ENCODE results near the gene HTR6. TPM values are rescaled to one million over a fixed set of nuclear protein-coding genes. Genes with fewer than 3 reads are reported as not detected.

The HTR6 gene
- total RNA-seq, 1 donor from 2014 or later = not detected

- no peak overlapping the region for H3K4me3 ChIP-seq (ENCODE audit: low read depth, low read length)
- no peaks in the 10 kb centered on the region for H3K27me3 ChIP-seq (ENCODE audit: control insufficient read depth, insufficient read depth, low read length)
- TF ChIP-seq CTCF (IDR thresholded peaks at IDR 0.05; ENCODE audit: insufficient read depth, low read length, poor library complexity, severe bottlenecking) = no peak
- H3K36me3 ChIP-seq (ENCODE audit: control insufficient read depth, insufficient read depth, low read length) = no peaks in the 10 kb centered on the region
- no peak for DNase-seq (ENCODE audit: low read depth)
Observed at GRCh38 chr1:19639999-19640362, 24.7 kb upstream of the HTR6 start.

- no peak for DNase-seq (ENCODE audit: low read depth)
- H3K27me3 ChIP-seq (ENCODE audit: control insufficient read depth, insufficient read depth, low read length) = no peaks in the 10 kb centered on the region
- H3K36me3 ChIP-seq (ENCODE audit: control insufficient read depth, insufficient read depth, low read length) = no peaks in the 10 kb centered on the region
- peak; percentile 20 for TF ChIP-seq CTCF (IDR thresholded peaks at IDR 0.05; ENCODE audit: insufficient read depth, low read length, poor library complexity, severe bottlenecking)
- H3K4me3 ChIP-seq (ENCODE audit: low read depth, low read length) = no peak overlapping the region
Observed at GRCh38 chr1:19640363-19641316, 24.0 kb upstream of the HTR6 start.

- H3K36me3 ChIP-seq (ENCODE audit: control insufficient read depth, insufficient read depth, low read length) = no peaks in the 10 kb centered on the region
- H3K27me3 ChIP-seq (ENCODE audit: control insufficient read depth, insufficient read depth, low read length) = no peaks in the 10 kb centered on the region
- DNase-seq (ENCODE audit: low read depth) = no peak
- TF ChIP-seq CTCF (IDR thresholded peaks at IDR 0.05; ENCODE audit: insufficient read depth, low read length, poor library complexity, severe bottlenecking) = peak; percentile 17
- no peak overlapping the region for H3K4me3 ChIP-seq (ENCODE audit: low read depth, low read length)
Observed at GRCh38 chr1:19643121-19643520, 21.6 kb upstream of the HTR6 start.

GRCh38 chr1:19643602-19644394 lies 20.9 kb upstream of the HTR6 start, which contains the start of gene NBL1:
Gene NBL1, plus strand, starts transcription at chr1:19644311. Its CDS starts 10,720 bp downstream, at chr1:19655031.
- Histone ChIP-seq H3K27me3 (ENCODE audit: control insufficient read depth, insufficient read depth, low read length) (no peaks in the 10 kb centered on the region), H3K4me3 (ENCODE audit: low read depth, low read length) (peak within 1 kb of the TSS; percentile 64), H3K36me3 (ENCODE audit: control insufficient read depth, insufficient read depth, low read length) (no peaks in the 10 kb centered on the region)
- no peak for DNase-seq (ENCODE audit: low read depth)
- TF ChIP-seq CTCF (IDR thresholded peaks at IDR 0.05; ENCODE audit: insufficient read depth, low read length, poor library complexity, severe bottlenecking) = no peak

GRCh38 chr1:19644395-19644680 lies 20.3 kb upstream of the HTR6 start:
- H3K27me3 ChIP-seq (ENCODE audit: control insufficient read depth, insufficient read depth, low read length) = no peaks in the 10 kb centered on the region
- H3K36me3 ChIP-seq (ENCODE audit: control insufficient read depth, insufficient read depth, low read length) = no peaks in the 10 kb centered on the region
- H3K4me3 ChIP-seq (ENCODE audit: low read depth, low read length) = peak overlapping the region; percentile 64
- no peak for DNase-seq (ENCODE audit: low read depth)
- TF ChIP-seq CTCF (IDR thresholded peaks at IDR 0.05; ENCODE audit: insufficient read depth, low read length, poor library complexity, severe bottlenecking) = no peak

All from kidney epithelial cell (primary cell).